Kidney epithelial cell (primary cell): Measurements from ENCODE around the gene UBAC2. TPM values are rescaled to one million over a fixed set of nuclear protein-coding genes. Genes with fewer than 3 reads are reported as not detected.
"Not testable (repeated sequence)": the region's sequence is repeated elsewhere in the genome, so short reads cannot be mapped to it uniquely, and the experiment has no call there.

Experiments
- DNase-seq: peaks from one replicate; pipeline ENCODE4 v3.0.0-alpha.2; 2010; ENCODE audit warnings: low read depth
- H3K27me3 ChIP-seq: 2 replicates; pipeline ENCODE4 v1.6.0; 2011; ENCODE audit warnings: low read length; ENCODE audit not compliant: control insufficient read depth, insufficient read depth
- H3K36me3 ChIP-seq: 2 replicates; pipeline ENCODE4 v1.5.1; 2011; ENCODE audit warnings: low read length; ENCODE audit not compliant: control insufficient read depth, insufficient read depth
- H3K4me3 ChIP-seq: 2 replicates; pipeline ENCODE4 v1.5.1; 2011; ENCODE audit warnings: low read depth, mild to moderate bottlenecking, control low read depth, low read length
- CTCF ChIP-seq: IDR thresholded peaks from 2 replicates; pipeline ENCODE4 v1.5.1; 2011; ENCODE audit warnings: mild to moderate bottlenecking, moderate library complexity, low read length, control low read depth, inconsistent platforms; ENCODE audit not compliant: insufficient read depth, poor library complexity, severe bottlenecking
- total RNA-seq: library from RNA; depleted of rRNA; stranded (reverse); fragments of >200 nt; gene quantifications from 2 replicates; pipeline ENCODE4 v1.2.3, GENCODE V29; 2015

UBAC2 gene
- total RNA-seq, 1 donor from 2014 or later = 83.6 TPM

DNA sequence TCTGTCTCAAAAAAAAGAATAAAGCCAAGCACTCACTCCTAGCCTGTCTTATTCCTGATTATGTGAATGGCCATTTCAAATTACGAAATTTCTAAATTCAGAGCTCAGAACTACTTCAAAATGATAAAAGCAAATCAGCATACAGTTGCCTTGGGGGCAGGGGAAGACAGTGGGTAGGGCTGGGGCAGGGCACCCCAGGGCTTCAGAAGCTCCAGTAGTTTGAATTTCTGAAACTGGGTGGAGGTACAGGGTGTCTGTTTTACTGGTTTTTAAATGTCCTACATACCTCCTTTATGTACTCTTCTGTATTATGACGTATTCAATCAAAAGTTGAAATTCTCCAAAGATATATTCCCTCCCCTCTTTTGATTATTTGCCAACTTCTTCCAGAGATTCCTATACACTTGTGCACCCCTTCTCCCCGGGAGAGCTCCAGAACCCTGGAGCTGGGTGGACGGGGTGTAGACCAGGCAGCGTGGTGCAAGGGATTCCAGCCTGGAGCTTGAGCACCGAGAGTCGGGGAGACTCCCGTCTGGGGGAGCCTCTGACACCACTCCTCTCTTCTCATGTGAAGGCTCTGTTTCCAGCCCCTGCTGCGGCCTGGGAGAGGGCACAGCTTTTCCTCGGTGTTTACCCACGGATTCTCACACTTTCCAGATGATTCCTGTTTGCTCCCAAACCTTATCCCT is 191.3 kb downstream of the UBAC2 start:
- no peaks in the 10 kb centered on the region for H3K36me3 ChIP-seq
- no peak for TF ChIP-seq CTCF
- no peak overlapping the region for H3K4me3 ChIP-seq
- no peaks in the 10 kb centered on the region for H3K27me3 ChIP-seq
- no peak for DNase-seq

DNA sequence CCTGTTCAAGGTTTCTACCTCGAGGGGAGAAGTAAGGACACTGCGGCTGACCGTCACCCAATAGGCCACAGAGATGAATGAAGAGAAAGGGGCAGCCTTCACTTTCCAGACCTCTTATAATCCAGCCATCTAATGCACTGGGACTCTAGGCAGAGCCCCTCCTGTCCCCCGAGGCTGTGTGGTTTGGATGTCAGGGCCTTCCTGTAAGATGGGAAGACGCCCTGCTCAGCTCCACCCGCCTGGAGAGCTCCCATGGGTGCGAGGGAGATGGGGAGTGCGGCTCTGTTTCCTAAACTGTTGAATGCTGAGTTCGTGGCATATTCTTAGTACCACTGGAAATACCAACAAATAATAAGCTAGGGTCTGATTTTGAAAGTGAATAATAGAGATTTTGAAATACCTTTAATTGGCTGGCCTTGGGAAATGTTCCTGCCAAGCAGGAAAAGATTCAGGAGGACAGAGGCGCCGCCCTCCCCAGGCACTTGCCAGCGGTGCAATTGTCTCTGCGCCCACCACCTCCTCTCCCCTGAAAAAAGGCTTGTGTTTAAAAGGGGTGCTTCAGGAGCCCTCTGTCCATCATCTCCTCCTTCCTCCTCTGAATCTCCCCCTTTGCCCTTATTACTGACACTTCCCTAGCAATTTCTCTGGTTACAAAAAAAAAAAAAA is 191.9 kb downstream of the UBAC2 start:
- no peak for TF ChIP-seq CTCF
- no peak for DNase-seq

DNA sequence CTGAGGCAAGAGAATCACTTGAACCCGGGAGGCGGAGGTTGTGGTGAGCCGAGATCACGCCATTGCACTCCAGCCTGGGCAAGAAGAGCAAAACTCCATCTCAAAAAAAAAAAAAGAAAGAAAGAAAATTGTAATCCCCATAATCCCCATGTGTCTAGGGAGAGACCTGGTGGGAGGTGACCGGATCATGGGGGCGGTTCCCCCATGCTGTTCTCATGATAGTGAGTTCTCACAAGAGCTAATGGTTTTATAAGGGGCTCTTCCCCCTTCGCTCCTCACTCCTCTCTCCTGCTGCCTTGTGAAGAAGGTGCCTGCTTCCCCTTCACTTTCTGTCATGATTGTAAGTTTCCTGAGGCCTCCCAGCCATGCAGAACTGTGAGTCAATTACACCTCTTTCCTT is 192.7 kb downstream of the UBAC2 start:
- H3K27me3 ChIP-seq, H3K36me3 ChIP-seq, H3K4me3 ChIP-seq, DNase-seq: not testable (repeated sequence)

More for the DNA sequence above, 191.9 kb downstream of the UBAC2 start:
- H3K36me3 ChIP-seq = no peaks in the 10 kb centered on the region
- no peak overlapping the region for H3K4me3 ChIP-seq
- no peaks in the 10 kb centered on the region for H3K27me3 ChIP-seq

GRCh38 chr13:99393791-99394735 is 193.4 kb downstream of the UBAC2 start:
- H3K4me3 ChIP-seq = no peak overlapping the region
- no peaks in the 10 kb centered on the region for H3K36me3 ChIP-seq
- TF ChIP-seq CTCF = no peak
- DNase-seq = no peak
- no peaks in the 10 kb centered on the region for H3K27me3 ChIP-seq

DNA sequence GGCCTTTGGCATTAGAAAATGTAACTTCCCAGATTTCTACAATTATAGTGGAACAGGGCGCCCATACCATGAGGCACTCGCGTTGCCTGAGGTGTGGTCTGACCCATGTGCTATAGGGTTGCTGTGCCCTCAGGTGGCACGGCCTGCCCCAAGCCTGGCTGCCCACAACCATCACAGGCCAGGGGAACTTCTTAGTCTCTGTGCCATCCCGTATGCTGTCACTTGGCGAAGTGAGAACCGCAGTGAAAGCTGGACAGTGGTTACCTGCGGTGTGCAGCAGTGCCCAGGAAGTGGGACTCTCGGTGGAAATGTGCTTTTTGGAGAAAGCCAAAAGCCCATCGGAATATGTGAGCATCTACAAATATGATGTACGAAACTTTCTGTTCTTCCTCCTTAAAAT is 194.8 kb downstream of the UBAC2 start:
- no peak for TF ChIP-seq CTCF
- peaks cover 2% of the 10 kb centered on the region for H3K27me3 ChIP-seq
- H3K36me3 ChIP-seq = no peaks in the 10 kb centered on the region
- DNase-seq = no peak
- no peak overlapping the region for H3K4me3 ChIP-seq

DNA sequence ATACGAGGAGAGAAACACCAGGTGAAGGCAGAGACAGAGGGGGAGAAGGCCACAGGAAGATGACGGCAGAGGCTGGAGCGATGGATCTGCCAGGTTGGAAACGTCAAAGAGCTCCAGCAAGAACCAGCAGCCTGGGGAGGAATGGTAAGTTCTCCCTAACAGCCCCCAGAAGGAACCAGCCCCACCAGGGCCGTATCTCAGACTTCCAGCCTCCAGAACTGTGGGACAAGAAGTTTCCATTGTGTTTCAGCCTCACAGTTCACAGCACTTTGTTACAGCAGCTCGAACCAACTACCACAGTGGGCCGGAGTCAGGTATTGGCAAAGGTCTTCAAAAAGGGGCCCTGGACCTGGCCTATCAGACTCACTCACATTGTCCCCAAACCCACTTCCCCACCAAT is 195.8 kb downstream of the UBAC2 start:
- no peak for DNase-seq
- Histone ChIP-seq H3K36me3 (no peaks in the 10 kb centered on the region), H3K27me3 (peaks cover 2% of the 10 kb centered on the region), H3K4me3 (no peak overlapping the region)
- TF ChIP-seq CTCF = no peak
